NB4 (cell line): Measurements from ENCODE around the gene MAN2A2.
A peak's percentile ranks its signal among the peaks of the same experiment; 100 is the strongest.

Experiments used
- DNase-seq: peaks from one replicate; pipeline ENCODE4 v3.0.0; 2010; ENCODE audit warnings: low read depth
- H3K4me3 ChIP-seq: one replicate; pipeline ENCODE4 v1.5.1; 2011; ENCODE audit warnings: mild to moderate bottlenecking, low read depth, low read length, moderate library complexity
- CTCF ChIP-seq: IDR thresholded peaks from one replicate; pipeline ENCODE4 v1.5.1; 2012; ENCODE audit warnings: low read depth, low read length
- MYC ChIP-seq: IDR thresholded peaks from 2 replicates; pipeline ENCODE4 v1.6.1; 2011; ENCODE audit warnings: low read depth, low read length
- POLR2A ChIP-seq: IDR thresholded peaks from 2 replicates; pipeline ENCODE4 v1.6.1; 2011; ENCODE audit warnings: mild to moderate bottlenecking; ENCODE audit not compliant: insufficient read length; ENCODE audit errors: extremely low read depth
- TF ChIP-seq, protein P1 (sequence below): IDR thresholded peaks from 2 replicates; pipeline ENCODE4 v1.6.1; 2011; ENCODE audit warnings: low read depth, low read length

Gene MAN2A2

DNA sequence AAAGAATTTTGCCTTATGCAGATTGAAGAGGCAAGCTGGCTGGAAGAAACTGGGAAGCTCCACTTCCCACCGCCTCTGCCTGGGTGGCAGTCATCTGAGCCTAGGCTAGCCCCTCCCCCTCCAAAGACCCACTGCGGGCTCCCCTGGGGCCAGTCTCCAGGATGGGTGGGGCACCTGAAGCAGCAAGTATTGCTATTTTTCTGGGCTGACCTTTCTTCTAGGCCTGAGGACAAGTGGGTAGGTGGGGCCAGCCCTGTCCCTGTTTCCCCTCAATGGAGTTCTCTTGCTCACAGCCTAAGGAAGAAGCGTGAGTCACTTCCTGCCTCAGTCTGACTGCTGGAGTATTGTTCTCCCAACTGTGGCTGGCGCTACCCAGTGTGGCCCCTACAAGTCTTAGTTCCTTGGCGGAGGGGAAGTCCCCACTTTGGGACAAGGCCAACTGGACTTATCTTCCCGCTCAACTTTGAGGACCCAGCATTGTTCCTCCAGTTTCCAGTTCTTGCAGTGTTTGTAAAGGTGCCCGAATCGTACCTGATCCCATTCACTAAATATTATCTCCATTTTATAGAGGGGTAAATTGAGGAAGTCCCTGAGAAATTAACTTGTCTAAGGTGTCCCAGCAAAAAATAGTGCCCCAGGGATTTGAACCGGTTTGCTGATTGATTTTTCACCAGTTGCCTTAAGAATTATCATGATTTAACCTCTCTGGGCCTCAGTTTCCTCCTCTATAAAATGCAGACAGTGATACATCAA, 33.3 kb upstream of the MAN2A2 start:
- TF ChIP-seq CTCF: no peak
- TF ChIP-seq, protein P1, sequence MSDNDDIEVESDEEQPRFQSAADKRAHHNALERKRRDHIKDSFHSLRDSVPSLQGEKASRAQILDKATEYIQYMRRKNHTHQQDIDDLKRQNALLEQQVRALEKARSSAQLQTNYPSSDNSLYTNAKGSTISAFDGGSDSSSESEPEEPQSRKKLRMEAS: peak; percentile 22; the same call in 1 of the 2 replicates
- H3K4me3 ChIP-seq: peak overlapping the region; percentile 65
- DNase-seq: peak; percentile 98

- TF ChIP-seq CTCF (no peak), POLR2A (no peak), MYC (no peak)
- TF ChIP-seq, protein P1: 0 out of 2 replicates have a peak, but pooled peaks have one; percentile 18
- peak; percentile 40 for DNase-seq
- H3K4me3 ChIP-seq: peak overlapping the region; percentile 65
These were observed 32.6 kb upstream of the MAN2A2 start for GRCh38 chr15:90870354-90871138.

DNA sequence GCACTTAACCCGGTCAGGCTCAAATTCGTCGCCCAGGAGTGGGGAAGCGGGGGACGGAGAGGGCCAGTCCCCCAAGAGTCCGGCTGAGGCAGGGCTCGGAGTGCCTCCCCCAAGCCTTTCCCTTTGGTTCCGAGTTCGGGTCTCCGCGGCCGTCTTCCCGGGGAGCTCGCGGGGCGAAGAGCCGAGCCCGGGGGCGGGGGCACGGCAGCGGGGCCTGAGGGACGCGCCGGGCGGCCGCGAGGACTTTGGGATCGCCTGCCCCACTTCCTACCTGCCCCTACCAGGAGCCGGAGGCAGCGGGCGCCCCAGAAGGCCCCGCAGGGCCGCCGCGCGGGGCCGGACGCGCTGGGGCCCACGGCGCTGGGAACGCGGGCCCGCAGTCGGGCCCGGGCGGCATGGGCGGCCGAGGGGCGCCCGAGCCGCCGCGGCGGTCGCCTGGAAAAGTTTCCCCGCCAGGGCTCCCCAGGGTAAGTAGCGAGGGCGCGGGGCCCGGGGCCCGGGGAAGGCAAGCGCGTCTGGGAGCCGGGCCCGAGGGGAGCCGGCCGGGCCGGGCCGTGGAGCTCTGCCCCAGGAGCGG, 31.9 kb upstream of the MAN2A2 start:
- TF ChIP-seq POLR2A: no peak
- TF ChIP-seq, protein P1: no peak
- TF ChIP-seq CTCF: no peak
- peak; percentile 62 for DNase-seq
- H3K4me3 ChIP-seq: peak overlapping the region; percentile 65

GRCh38 chr15:90871716-90872485, 31.2 kb upstream of the MAN2A2 start:
- H3K4me3 ChIP-seq: peak overlapping the region; percentile 68
- TF ChIP-seq POLR2A (no peak), MYC (no peak; the same call in 1 of the 2 replicates), CTCF (no peak)
- TF ChIP-seq, protein P1: no peak
- DNase-seq: peak; percentile 61

DNA sequence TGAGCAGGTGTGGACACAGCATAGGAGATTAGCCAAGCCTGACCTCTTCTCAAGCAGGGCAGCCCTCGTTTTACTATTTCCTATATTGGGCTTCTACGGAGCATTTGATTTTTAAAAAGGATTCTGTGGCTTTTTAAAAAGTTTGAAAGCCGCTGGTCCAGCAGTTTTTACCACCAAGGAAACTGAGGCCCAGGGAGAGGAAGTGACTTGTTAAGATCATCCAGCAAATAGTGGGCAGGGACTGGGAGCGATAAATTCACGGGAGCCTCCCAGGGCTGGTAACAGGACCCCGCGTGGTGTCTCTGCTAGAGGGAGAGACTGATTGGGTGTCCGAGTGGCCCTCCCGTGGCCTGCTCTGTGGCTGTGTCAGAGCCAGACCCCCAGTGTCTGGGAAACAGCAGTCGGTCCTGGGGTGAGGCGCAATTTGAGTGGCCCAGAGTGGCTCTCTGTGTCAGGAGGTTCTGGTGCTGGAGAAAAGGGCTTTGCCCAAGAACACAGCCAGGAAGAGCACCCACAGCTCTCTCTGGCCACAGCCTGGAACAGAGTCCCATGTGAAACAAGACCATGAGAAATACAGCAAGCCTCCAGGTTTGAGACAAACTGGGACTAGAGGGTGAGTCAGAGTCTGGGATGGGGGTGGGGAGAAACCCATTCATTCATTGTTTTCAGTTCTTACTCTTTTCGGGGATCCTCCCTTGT, 30.5 kb upstream of the MAN2A2 start:
- peak; percentile 83 for DNase-seq
- TF ChIP-seq CTCF (no peak), POLR2A (no peak), MYC (peak; percentile 49; the same call in 1 of the 2 replicates)
- peak overlapping the region; percentile 68 for H3K4me3 ChIP-seq
